Tibial artery (tissue), 4 donors: ENCODE data around the gene UBFD1.

Experiments
- DNase-seq, 2 donors: peaks; one replicate each; pipeline ENCODE4 v3.0.0-alpha.2; 2019
- H3K27ac ChIP-seq, 2 donors: fragments of 200-600 bp; sonication (generic) in 1 of 2; 1 replicate in 1 of 2; 2 replicates in 1 of 2; pipeline ENCODE4 v1.5.1; 2018 to 2019; ENCODE audit warnings: mild to moderate bottlenecking in 1 of 2
- H3K27me3 ChIP-seq, 2 donors: fragments of 200-600 bp; sonication (generic) in 1 of 2; one replicate each; pipeline versions ENCODE4 v1.5.1 to v1.6.0; 2016 to 2019
- H3K36me3 ChIP-seq, 3 donors: fragments of 200-600 bp; sonication (generic) in 2 of 3; one replicate each; pipeline ENCODE4 v1.5.1; 2016 to 2019; ENCODE audit warnings: mild to moderate bottlenecking in 2 of 3
- H3K4me1 ChIP-seq, 4 donors: fragments of 200-600 bp; sonication (generic) in 2 of 4; 1 replicate in 3 of 4; 2 replicates in 1 of 4; pipeline ENCODE4 v1.5.1; 2016 to 2019
- H3K4me3 ChIP-seq, 2 donors: fragments of 200-600 bp; sonication (generic) in 1 of 2; 1 replicate in 1 of 2; 2 replicates in 1 of 2; pipeline ENCODE4 v1.5.1; 2018 to 2019; ENCODE audit warnings: mild to moderate bottlenecking in 2 of 2
- H3K9me3 ChIP-seq, 3 donors: fragments of 200-600 bp; sonication (generic) in 1 of 3; one replicate each; pipeline ENCODE4 v1.5.1; 2016 to 2019
- CTCF ChIP-seq, 2 experiments: fragments of 200-600 bp in 1 of 2; fragments of 450-650 bp in 1 of 2; IDR thresholded peaks; one replicate each; pipeline ENCODE4 v1.5.1; 2017 to 2019; ENCODE audit warnings: antibody characterized with exemption in 2 of 2, mild to moderate bottlenecking in 1 of 2, moderate library complexity in 1 of 2
- intact Hi-C: fragments of 100-400 bp; cut with DNase I; formaldehyde crosslinking; loops from one replicate; pipeline ENCODE4 v1.15.0; 2023; ENCODE audit warnings: low total_unique reads

UBFD1 gene

DNA sequence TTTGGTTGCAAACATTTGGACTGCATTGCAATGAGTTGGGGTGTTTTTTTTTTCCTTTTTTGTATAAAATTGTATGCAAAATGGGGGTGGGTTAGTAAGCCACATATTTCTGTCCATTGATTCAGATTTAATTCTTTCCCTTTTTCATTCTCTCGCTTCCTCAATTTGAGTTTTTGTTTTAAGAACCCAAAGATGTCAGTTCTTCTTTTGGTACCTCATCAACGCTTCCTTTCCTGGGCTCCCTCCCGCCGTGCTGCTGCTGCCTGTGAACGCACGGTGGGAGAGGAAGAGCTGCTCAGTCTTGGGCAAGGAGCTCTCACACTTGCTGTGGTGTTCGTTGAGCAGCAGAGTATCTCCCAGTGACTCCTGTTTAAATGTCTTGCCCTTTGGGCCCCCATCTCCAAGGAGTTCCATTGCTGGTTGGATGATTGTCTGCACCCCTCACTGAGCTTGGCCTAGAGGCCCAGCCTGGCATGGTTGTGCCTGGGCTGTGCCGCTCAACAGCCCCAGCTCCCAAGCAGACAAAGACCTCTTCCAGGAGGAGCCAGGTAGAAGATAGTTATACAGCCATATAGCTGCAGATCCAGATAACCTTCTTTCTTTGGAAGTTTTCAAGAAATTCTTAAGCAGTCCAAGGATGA, 13.6 kb downstream of the UBFD1 start:
- no peaks in the 10 kb centered on the region for H3K27me3 ChIP-seq
- TF ChIP-seq CTCF (IDR thresholded peaks at IDR 0.05): no peak
- peaks cover 64 to 100% (median 87%) of the 10 kb centered on the region in 3 donors for H3K36me3 ChIP-seq
- H3K9me3 ChIP-seq: no peaks in the 10 kb centered on the region
- H3K4me3 ChIP-seq: no peak overlapping the region
- intact Hi-C loops: no loop called here
- H3K27ac ChIP-seq: no peak overlapping the region
- no peaks in the 10 kb centered on the region for H3K4me1 ChIP-seq
- peak in 1 of 2 donors; percentile 26 for DNase-seq

- no peaks in the 10 kb centered on the region for H3K27me3 ChIP-seq
- no peaks in the 10 kb centered on the region for H3K4me1 ChIP-seq
- peaks cover 57 to 100% (median 83%) of the 10 kb centered on the region in 3 donors for H3K36me3 ChIP-seq
- no peaks in the 10 kb centered on the region for H3K9me3 ChIP-seq
- H3K4me3 ChIP-seq: no peak overlapping the region
- intact Hi-C loops: no loop called here
- no peak overlapping the region for H3K27ac ChIP-seq
- DNase-seq: no peak
- TF ChIP-seq CTCF (IDR thresholded peaks at IDR 0.05): no peak
Measured at GRCh38 chr16:23571895-23572294, 14.4 kb downstream of the UBFD1 start.

DNA sequence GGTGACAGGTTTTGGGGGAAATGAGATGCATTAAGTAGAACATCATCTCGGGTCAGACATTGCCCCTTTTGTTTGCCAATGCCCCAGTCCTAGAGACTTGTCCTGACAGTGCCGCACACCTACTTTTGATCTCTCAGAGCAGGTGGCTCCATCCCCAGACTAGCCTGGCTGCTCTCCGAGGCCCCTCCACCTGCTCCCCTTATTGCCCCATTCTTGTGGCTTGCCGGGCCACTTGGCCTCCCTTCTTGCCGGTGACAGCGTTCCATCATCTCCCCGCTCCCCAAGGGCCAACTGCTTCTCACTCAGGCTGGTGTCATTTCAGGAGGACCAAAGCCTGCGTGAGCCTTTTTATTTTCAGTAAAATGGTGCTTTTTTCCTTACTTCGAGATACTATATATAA, 14.9 kb downstream of the UBFD1 start:
- Histone ChIP-seq H3K27me3 (no peaks in the 10 kb centered on the region), H3K4me3 (no peak overlapping the region), H3K36me3 (peaks cover 52 to 100% (median 83%) of the 10 kb centered on the region in 3 donors), H3K27ac (no peak overlapping the region), H3K9me3 (no peaks in the 10 kb centered on the region), H3K4me1 (no peaks in the 10 kb centered on the region)
- TF ChIP-seq CTCF (IDR thresholded peaks at IDR 0.05): no peak
- intact Hi-C loops: no loop called here
- no peak for DNase-seq

DNA sequence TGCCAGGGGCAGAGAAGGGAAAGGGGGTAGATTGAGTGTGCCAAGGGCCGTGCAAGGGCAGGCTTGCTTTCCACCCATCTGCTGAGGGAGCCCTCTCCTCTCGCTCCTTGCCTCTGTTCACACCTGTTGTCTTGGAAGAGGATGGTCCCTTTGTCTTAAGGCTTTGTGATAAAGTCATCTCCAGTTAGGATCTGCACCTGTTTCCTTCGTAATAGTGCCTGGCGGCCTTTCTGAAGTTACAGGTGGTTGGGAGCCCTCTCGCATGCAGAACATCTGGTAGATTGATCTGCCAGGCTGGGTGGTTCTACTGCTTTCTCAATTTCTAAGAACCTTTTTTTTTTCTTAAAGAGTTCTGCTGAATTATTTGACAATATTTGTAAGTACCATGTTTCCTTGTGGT, 16.3 kb downstream of the UBFD1 start:
- Histone ChIP-seq H3K9me3 (no peaks in the 10 kb centered on the region), H3K36me3 (peaks cover 43 to 97% (median 83%) of the 10 kb centered on the region in 3 donors), H3K27ac (no peak overlapping the region), H3K27me3 (no peaks in the 10 kb centered on the region), H3K4me1 (no peaks in the 10 kb centered on the region), H3K4me3 (no peak overlapping the region)
- TF ChIP-seq CTCF (IDR thresholded peaks at IDR 0.05): no peak
- DNase-seq: no peak
- intact Hi-C loops: no loop called here

- H3K4me3 ChIP-seq: no peak overlapping the region
- no peak for DNase-seq
- H3K27ac ChIP-seq: no peak overlapping the region
- H3K9me3 ChIP-seq: no peaks in the 10 kb centered on the region
- H3K4me1 ChIP-seq: no peaks in the 10 kb centered on the region
- no peaks in the 10 kb centered on the region for H3K27me3 ChIP-seq
- intact Hi-C loops: no loop called here
- no peak for TF ChIP-seq CTCF (IDR thresholded peaks at IDR 0.05)
- H3K36me3 ChIP-seq: peaks cover 49 to 97% (median 82%) of the 10 kb centered on the region in 3 donors
Measured at GRCh38 chr16:23575834-23576233, 18.3 kb downstream of the UBFD1 start.

GRCh38 chr16:23577493-23577892, 20.0 kb downstream of the UBFD1 start:
- intact Hi-C loops: no loop called here
- H3K27me3 ChIP-seq: no peaks in the 10 kb centered on the region
- H3K9me3 ChIP-seq: no peaks in the 10 kb centered on the region
- TF ChIP-seq CTCF (IDR thresholded peaks at IDR 0.05): no peak
- no peaks in the 10 kb centered on the region for H3K4me1 ChIP-seq
- H3K27ac ChIP-seq: no peak overlapping the region
- no peak for DNase-seq
- no peak overlapping the region for H3K4me3 ChIP-seq
- H3K36me3 ChIP-seq: peaks cover 45 to 97% (median 72%) of the 10 kb centered on the region in 3 donors
